Renal cortical epithelial cell (primary cell): ENCODE data around the gene ETV7. TPM values are rescaled to one million over a fixed set of nuclear protein-coding genes. Genes with fewer than 3 reads are reported as not detected.
A peak's percentile ranks its signal among the peaks of the same experiment; 100 is the strongest.

ENCODE experiments used
- DNase-seq: peaks from one replicate; pipeline ENCODE4 v3.0.0-alpha.2; 2011; ENCODE audit warnings: low read depth
- total RNA-seq: library from RNA; depleted of rRNA; stranded (reverse); fragments of >200 nt; gene quantifications from 2 replicates; pipeline ENCODE4 v1.2.3, GENCODE V29; 2014

ETV7 gene
- total RNA-seq, 1 donor from 2014 or later = 0.40 TPM

DNA sequence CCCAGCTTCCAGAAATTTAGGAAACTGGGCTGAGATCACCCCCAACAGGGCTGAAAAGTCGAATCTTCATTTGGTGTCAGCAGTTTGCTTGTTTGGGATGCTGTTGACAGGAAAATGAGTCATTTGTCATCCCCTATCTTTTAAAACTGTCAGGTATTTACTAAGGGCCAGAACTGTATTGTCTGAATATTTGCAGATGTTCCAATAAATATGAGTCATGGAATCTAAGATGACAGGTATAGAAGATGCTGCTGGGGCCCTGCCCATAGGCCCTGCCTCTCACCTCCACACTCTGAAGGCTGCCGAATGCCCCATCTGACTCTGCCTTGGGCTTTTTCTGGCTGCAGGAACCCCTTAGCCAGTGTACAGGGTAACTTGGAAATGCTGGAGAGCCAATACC lies 3.9 kb downstream of the ETV7 start:
- no peak for DNase-seq

- no peak for DNase-seq
These were observed 4.5 kb downstream of the ETV7 start for GRCh38 chr6:36382976-36383375.

DNA sequence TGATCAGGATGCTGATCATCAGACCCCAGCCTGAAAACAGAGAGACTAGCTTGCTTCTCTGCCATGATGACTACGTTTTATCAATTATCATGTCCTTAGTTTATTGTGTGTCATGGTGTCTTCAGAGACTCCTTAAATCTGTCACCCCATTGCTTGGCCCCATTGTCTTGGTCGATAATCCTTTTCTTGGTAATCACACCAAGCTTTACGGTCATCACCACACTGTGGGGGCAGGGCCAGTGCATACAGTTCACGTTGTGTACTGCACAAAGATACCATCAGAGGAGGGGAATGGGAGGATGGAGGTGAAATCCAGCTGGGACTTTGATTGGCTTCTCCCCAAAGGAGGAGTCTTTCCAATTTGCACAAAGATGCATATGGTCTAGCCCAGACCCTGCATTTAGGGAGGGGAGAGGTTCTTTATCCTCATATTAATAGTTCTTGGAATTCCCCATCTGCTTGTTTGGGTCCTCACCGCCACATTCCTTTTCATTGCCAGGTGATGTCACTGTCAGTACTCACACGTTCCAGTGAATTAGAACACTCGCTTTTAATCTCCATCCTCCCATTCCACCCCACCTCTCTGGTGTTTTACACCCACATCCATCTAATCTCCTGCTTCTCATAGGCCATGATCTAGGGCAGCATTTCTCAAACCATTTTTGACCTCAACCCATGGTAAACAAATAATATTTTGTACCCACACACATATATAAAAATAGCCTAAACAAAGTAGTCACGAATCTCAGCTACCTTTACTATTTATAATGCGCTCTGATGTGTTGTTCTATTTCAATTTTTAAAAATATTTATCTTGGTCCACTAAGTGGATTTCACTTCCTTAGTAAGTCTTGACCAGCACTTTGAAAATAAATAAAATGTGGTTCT lies 5.7 kb downstream of the ETV7 start:
- DNase-seq = no peak

- DNase-seq = no peak
These were observed 7.3 kb downstream of the ETV7 start for GRCh38 chr6:36380166-36380565.

GRCh38 chr6:36378936-36379335 lies 8.5 kb downstream of the ETV7 start:
- no peak for DNase-seq

DNA sequence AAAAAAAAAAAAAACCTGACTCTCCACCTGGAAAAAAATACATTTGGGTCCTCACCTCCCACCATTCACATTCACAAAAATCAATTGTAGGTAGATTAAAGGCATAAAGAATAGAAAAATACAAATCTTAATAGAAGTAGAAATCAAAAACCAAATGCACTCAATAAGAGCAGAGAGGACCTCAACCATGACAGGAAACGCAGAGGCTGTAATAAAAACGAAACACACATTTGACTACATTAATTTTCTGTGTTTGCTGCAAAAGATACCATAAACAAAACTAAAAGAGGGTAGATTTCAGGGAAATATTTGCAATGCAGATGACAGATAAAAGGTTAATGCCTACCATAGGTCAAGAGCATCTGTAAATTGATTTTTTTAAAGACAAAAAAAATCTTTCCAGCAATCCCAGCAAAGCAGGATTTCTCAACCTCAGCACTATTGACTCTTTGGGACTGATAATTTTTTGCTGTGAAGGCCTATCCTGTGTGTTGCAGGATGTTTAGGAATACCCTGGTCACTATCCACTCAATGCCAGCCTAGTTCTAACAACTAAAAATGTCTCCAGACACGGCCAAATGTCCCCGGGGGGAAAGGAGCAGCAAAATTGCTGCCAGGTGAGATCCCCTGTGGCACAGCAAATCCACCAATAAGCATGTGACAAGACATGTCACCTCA lies 9.1 kb downstream of the ETV7 start:
- no peak for DNase-seq

- DNase-seq = no peak
These were observed 9.9 kb downstream of the ETV7 start for GRCh38 chr6:36377594-36377993.

DNA sequence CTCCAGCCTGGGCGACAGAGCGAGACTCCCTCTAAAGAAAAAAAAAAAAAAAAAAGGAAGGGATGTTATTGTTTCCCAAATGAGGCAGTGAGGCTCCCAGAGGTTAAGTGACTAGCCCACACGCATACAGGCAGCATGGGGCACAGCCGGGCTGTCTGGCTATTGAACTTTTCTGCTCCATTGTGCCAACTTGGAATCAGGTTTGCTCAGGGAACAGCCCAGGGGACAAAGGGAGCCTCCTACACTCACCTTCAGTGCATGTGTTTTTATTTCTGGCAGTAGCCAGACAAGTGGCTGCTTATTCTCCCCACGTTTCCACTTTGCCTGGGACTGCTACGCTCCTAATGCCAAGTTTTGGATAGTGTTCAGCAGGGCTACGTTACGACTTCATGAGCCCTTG lies 10.7 kb downstream of the ETV7 start:
- no peak for DNase-seq

DNA sequence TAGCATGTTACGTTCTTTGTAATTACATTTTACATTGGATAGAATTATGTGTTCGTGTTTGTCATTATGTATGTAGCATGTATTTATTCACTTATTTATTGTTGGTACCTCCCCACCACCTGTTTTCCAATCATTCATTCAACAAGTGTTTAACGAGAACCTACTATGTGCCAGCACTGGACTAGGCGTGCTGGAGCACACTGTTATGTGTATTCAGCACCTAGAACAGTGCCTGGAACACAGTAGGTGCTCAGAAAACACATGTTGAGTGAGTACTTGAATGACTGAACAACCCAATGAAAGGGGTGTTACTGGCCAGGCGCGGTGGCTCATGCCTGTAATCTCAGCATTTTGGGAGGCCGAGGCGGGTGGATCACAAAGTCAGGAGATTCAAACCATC lies 11.3 kb downstream of the ETV7 start:
- DNase-seq = no peak

DNA sequence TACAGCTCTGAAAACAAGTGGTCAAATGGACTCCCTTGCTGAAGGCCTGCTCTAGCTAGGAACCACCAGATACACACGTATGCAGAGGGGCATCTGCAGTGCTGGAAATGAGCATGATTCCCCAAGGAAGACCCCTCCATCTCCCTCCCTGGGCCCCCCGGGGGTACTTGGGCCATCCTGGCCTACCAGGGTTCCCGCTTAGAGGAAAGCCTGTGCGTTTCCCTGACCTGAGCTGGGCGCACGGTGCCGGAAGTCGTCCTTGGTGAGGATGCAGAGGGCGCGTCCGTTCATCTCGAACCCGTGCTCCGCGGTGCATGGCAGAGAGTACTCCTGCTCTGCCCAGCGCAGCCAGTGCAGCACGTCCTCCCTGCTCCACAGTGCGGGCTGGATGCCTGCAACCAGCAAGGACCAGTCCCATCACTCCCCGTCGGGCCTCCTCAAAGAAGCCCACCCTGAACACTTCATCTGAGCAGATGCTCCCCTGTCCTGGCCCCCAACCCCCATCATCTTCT lies 11.8 kb downstream of the ETV7 start:
- no peak for DNase-seq

DNA sequence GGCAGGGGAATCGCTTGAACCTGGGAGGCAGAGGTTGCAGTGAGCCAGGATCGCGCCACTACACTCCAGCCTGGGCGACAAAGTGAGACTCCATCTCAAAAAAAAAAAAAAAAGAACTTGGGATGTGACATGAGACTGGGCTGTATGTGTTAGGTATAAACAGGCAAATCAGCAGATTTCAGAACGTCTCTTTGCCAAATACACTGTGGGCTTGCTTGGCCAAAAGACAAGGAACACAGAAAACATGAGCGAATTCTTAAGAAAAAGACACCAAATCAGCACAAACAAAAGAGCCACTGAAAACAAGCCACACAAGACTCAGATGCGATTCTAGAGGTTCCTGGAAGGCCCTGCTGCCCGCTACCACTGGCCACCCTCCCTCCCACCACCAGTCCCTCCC lies 12.5 kb downstream of the ETV7 start:
- no peak for DNase-seq

GRCh38 chr6:36374194-36374593 lies 13.3 kb downstream of the ETV7 start:
- no peak for DNase-seq

GRCh38 chr6:36373368-36374019 lies 14.0 kb downstream of the ETV7 start:
- DNase-seq = no peak

- DNase-seq = no peak
These were observed 15.4 kb downstream of the ETV7 start for GRCh38 chr6:36372088-36372487.

GRCh38 chr6:36371211-36371610 lies 16.3 kb downstream of the ETV7 start:
- no peak for DNase-seq

- DNase-seq = no peak
These were observed 16.8 kb downstream of the ETV7 start for GRCh38 chr6:36370638-36371037.

- peak; percentile 94 for DNase-seq
These were observed 18.3 kb downstream of the ETV7 start for GRCh38 chr6:36368921-36369865.

- no peak for DNase-seq
These were observed 19.0 kb downstream of the ETV7 start for GRCh38 chr6:36368421-36368820.

- no peak for DNase-seq
These were observed 19.7 kb downstream of the ETV7 start for GRCh38 chr6:36367743-36368142.

DNA sequence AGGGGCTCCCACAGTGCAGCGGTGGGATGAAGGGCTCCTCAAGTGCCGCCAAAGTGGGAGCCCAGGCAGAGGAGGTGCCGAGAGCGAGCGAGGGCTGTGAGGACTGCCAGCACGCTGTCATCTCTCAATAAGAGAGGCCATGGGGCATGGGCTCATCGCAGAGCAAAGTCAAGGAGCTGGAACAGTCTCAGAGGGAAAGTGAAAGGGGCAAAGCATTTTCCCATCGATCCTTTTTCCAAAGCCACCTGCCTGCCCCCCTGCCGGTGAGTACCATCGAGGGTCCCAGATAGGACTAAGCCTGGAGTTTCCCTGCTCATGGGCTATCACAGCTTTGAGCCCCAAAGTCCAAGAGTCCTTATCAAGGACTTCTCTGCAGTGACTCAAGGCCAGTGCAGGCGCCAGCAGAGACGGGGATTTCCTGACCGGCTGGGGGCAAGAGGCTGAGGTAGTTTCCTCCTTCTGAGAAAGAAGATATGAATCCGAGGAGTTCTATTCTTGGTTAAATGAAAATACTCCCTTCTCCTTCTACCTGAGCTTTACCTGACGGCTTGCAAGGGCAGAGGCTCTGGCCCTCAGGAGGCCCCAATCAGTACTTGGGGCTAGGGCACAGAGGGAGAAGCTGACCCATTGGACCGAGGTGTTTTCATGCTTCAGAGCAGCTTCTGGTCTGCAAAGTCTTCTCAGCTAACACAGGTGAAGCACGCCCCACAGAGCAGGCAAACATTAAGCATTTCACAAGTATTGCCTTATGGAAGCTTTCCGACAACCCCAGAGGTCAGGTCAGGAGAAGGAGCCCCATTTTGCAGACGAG lies 22.6 kb downstream of the ETV7 start:
- peak; percentile 37 for DNase-seq
